ENCODE data around the gene ATRNL1. TPM values are rescaled to one million over a fixed set of nuclear protein-coding genes. Genes with fewer than 3 reads are reported as not detected.
A peak's percentile ranks its signal among the peaks of the same experiment; 100 is the strongest.
"Not testable (repeated sequence)": the region's sequence is repeated elsewhere in the genome, so short reads cannot be mapped to it uniquely, and the experiment has no call there.

The ATRNL1 gene
- polyA plus RNA-seq, 1 donor from 2014 or later, result 2.5 TPM

DNA sequence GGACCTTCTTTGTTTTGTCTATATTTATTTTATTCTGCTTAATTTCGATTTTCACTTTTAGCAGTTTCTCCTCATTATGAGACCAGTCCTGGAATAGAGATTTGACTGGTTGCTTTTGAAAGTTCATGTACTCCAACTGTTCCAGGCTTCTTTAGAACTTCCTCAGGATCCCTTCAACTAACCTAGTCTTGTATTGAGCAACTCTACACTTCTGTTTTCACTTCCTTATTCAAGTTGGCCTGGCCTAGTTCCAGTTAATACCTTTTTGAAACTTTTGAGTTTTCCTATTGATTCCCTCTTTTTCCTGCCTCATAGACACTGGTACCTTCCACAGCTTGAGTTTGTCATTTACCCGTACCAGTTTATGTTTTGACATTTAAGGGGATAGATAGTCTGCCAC lies 421.7 kb downstream of the ATRNL1 start:
- no peaks in the 10 kb centered on the region for H3K4me1 Mint-ChIP-seq
- H3K4me3 Mint-ChIP-seq, result no peak overlapping the region
- H3K27ac Mint-ChIP-seq, result no peak overlapping the region
- H3K36me3 Mint-ChIP-seq, result no peaks in the 10 kb centered on the region
- H3K9me3 Mint-ChIP-seq, result peaks cover 0 to 14% (median 0%) of the 10 kb centered on the region in 3 donors
- no peaks in the 10 kb centered on the region for H3K27me3 Mint-ChIP-seq

DNA sequence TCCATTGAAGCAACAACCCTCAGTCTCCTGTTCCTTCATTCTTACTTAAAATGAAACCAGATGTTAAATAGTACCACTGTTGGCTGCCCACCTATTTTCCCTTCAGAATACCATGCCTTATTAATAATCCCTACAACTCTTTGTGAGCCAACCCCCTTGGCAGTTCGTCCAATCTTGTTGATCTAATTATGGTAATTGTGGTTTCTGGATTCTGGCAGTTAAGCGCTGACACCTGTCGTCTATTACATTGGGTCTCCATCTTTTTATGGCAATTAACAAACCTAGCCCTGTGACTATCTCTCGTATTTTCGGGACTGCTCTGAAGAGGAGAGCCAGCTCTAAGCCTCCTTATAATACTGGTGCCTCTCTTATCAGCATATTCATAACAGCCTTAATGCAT lies 432.0 kb downstream of the ATRNL1 start:
- H3K27me3 Mint-ChIP-seq, result no peaks in the 10 kb centered on the region
- H3K4me3 Mint-ChIP-seq, result no peak overlapping the region
- H3K9me3 Mint-ChIP-seq, result peaks cover 5 to 14% (median 8%) of the 10 kb centered on the region in 3 donors
- H3K36me3 Mint-ChIP-seq, result no peaks in the 10 kb centered on the region
- peaks cover 0 to 1% (median 0%) of the 10 kb centered on the region in 3 donors for H3K4me1 Mint-ChIP-seq
- H3K27ac Mint-ChIP-seq, result no peak overlapping the region

- H3K36me3 Mint-ChIP-seq, H3K4me3 Mint-ChIP-seq, H3K27ac Mint-ChIP-seq, H3K27me3 Mint-ChIP-seq, H3K4me1 Mint-ChIP-seq: not testable (repeated sequence)
- peaks cover 5 to 14% (median 8%) of the 10 kb centered on the region in 3 donors for H3K9me3 Mint-ChIP-seq
Measured at GRCh38 chr10:115527682-115528081, 434.5 kb downstream of the ATRNL1 start.

- peak overlapping the region in 1 of 4 donors; percentile 17 for H3K4me3 Mint-ChIP-seq
- H3K9me3 Mint-ChIP-seq, H3K27me3 Mint-ChIP-seq, H3K36me3 Mint-ChIP-seq, H3K4me1 Mint-ChIP-seq, H3K27ac Mint-ChIP-seq: not testable (repeated sequence)
Measured at GRCh38 chr10:115536401-115536800, 443.2 kb downstream of the ATRNL1 start.

GRCh38 chr10:115539142-115539762 lies 446.1 kb downstream of the ATRNL1 start:
- H3K9me3 Mint-ChIP-seq, result peaks cover 0 to 3% (median 2%) of the 10 kb centered on the region in 3 donors
- no peaks in the 10 kb centered on the region for H3K27me3 Mint-ChIP-seq
- H3K27ac Mint-ChIP-seq, result no peak overlapping the region
- H3K4me1 Mint-ChIP-seq, result no peaks in the 10 kb centered on the region
- H3K36me3 Mint-ChIP-seq, result no peaks in the 10 kb centered on the region
- H3K4me3 Mint-ChIP-seq, result no peak overlapping the region

GRCh38 chr10:115555887-115556402 lies 462.8 kb downstream of the ATRNL1 start:
- Mint-ChIP-seq H3K27ac (no peak overlapping the region), H3K27me3 (no peaks in the 10 kb centered on the region), H3K9me3 (peaks cover 0 to 2% (median 2%) of the 10 kb centered on the region in 3 donors), H3K4me3 (no peak overlapping the region), H3K4me1 (no peaks in the 10 kb centered on the region), H3K36me3 (no peaks in the 10 kb centered on the region)

- Mint-ChIP-seq H3K27ac (no peak overlapping the region), H3K4me3 (no peak overlapping the region), H3K27me3 (no peaks in the 10 kb centered on the region), H3K4me1 (no peaks in the 10 kb centered on the region), H3K36me3 (no peaks in the 10 kb centered on the region), H3K9me3 (peaks cover 0 to 2% (median 2%) of the 10 kb centered on the region in 3 donors)
Measured at GRCh38 chr10:115558252-115558651, 465.1 kb downstream of the ATRNL1 start.

DNA sequence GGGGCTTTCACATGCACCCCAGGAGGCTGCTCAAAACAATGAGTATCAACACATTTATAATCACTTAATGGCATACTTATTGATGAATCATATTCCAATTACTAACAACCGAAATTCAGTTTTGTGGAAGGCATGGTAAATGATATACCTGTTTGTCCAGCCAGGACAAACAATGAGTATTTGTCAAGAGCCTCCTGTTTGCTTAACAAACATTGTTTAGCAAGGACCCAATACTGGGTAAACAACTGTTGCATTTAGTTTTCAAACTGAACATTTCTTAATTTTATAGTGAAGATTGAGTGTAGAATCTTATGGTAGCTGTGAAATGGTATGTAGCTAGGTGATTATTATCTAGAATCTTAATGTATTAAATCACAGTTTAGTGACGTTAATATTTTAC lies 473.7 kb downstream of the ATRNL1 start:
- no peaks in the 10 kb centered on the region for H3K27me3 Mint-ChIP-seq
- no peak overlapping the region for H3K27ac Mint-ChIP-seq
- H3K4me1 Mint-ChIP-seq, result no peaks in the 10 kb centered on the region
- no peaks in the 10 kb centered on the region for H3K36me3 Mint-ChIP-seq
- H3K4me3 Mint-ChIP-seq, result no peak overlapping the region
- H3K9me3 Mint-ChIP-seq, result no peaks in the 10 kb centered on the region

- H3K36me3 Mint-ChIP-seq, result no peaks in the 10 kb centered on the region
- H3K27me3 Mint-ChIP-seq, result no peaks in the 10 kb centered on the region
- no peak overlapping the region for H3K27ac Mint-ChIP-seq
- no peak overlapping the region for H3K4me3 Mint-ChIP-seq
- peaks cover 0 to under 1% (median 0%) of the 10 kb centered on the region in 3 donors for H3K4me1 Mint-ChIP-seq
- H3K9me3 Mint-ChIP-seq, result peaks cover 0 to under 1% (median 0%) of the 10 kb centered on the region in 3 donors
Measured at GRCh38 chr10:115572740-115573455, 479.7 kb downstream of the ATRNL1 start.

DNA sequence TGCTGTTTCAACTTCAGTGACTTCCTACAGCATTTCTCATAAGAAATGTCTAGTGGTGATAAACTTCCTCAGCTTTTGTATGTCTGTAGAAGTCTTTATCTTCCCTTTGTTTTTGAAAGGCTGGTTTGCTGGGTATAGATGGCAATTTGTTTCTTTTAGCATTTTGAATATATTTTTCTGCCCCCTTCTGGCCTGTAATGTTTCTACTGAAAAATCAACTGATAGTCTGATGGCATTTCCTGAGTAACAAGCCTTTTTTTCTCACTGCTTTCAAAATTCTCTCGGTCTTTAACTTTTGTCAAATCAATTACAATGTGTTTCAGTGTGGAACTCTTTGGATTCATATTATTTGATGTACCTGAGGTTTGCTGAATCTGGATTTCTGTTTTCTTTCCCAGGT lies 487.1 kb downstream of the ATRNL1 start:
- H3K36me3 Mint-ChIP-seq, result no peaks in the 10 kb centered on the region
- H3K27ac Mint-ChIP-seq, result no peak overlapping the region
- peaks cover 0 to 2% (median 0%) of the 10 kb centered on the region in 3 donors for H3K4me1 Mint-ChIP-seq
- peaks cover 0 to 5% (median 3%) of the 10 kb centered on the region in 3 donors for H3K9me3 Mint-ChIP-seq
- no peak overlapping the region for H3K4me3 Mint-ChIP-seq
- H3K27me3 Mint-ChIP-seq, result no peaks in the 10 kb centered on the region

DNA sequence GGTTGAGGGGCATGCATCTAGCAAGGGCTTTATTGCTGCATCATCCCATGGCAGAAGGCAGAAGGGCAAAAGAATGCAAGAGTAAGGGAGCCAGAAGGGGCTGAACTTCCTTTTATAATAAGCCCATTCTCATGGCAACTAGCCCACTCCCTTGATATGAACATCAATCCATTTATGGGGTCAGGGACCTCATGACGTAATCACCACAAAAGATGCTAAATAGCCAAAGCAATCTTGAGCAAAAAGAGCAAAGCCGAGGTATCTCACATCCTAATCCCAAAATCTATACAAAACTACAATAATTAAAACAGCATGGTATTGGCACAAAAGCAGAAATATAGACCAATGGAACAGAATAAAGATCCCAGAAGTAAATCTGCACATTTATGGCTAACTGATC lies 499.9 kb downstream of the ATRNL1 start:
- H3K27ac Mint-ChIP-seq, result no peak overlapping the region
- no peak overlapping the region for H3K4me3 Mint-ChIP-seq
- peaks cover 0 to 4% (median 2%) of the 10 kb centered on the region in 3 donors for H3K9me3 Mint-ChIP-seq
- no peaks in the 10 kb centered on the region for H3K4me1 Mint-ChIP-seq
- H3K36me3 Mint-ChIP-seq, result peaks cover 3% of the 10 kb centered on the region
- no peaks in the 10 kb centered on the region for H3K27me3 Mint-ChIP-seq

DNA sequence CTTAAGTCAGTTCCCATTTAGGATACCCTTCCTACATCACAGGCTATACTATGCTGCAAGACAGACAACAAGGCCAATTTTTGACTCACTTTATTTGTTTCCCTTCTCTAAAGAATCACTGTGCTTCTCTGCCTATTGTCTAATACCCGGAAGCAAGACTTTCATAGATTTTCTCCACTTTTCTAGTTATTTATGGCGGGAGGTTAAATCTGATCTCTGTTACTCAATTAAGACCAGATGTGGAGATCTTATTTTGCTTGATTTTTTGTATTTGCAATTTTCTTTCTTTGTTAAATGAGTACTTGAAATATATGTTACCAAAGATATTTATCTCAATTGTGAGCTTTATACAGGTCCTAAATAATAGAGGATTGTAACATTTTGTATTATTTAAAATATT lies 511.5 kb downstream of the ATRNL1 start:
- Mint-ChIP-seq H3K4me1 (no peaks in the 10 kb centered on the region), H3K4me3 (no peak overlapping the region), H3K27me3 (no peaks in the 10 kb centered on the region), H3K36me3 (no peaks in the 10 kb centered on the region), H3K27ac (no peak overlapping the region), H3K9me3 (no peaks in the 10 kb centered on the region)

GRCh38 chr10:115606086-115606485 lies 512.9 kb downstream of the ATRNL1 start:
- no peak overlapping the region for H3K27ac Mint-ChIP-seq
- H3K4me3 Mint-ChIP-seq, result no peak overlapping the region
- H3K36me3 Mint-ChIP-seq, result no peaks in the 10 kb centered on the region
- no peaks in the 10 kb centered on the region for H3K9me3 Mint-ChIP-seq
- H3K27me3 Mint-ChIP-seq, result no peaks in the 10 kb centered on the region
- H3K4me1 Mint-ChIP-seq, result no peaks in the 10 kb centered on the region

DNA sequence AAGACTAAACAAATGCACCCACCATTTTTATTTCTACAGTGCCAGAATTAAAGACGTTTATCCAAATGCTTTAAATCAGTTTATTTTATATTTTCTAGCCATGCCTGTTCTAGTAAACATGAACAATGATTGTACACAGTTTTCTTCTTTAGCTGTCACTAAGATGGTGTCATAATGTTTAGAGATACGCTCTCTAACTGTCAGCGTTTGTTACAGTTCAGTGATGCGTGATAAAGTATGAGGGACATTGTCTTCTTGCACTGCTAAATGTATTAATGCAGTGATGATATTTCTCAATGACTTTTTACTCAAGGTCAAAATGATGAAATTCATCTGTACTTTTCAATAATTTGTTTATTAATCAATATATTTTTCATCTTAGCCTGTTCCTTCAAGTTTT lies 513.6 kb downstream of the ATRNL1 start:
- no peaks in the 10 kb centered on the region for H3K4me1 Mint-ChIP-seq
- H3K9me3 Mint-ChIP-seq, result no peaks in the 10 kb centered on the region
- no peak overlapping the region for H3K27ac Mint-ChIP-seq
- no peaks in the 10 kb centered on the region for H3K27me3 Mint-ChIP-seq
- no peaks in the 10 kb centered on the region for H3K36me3 Mint-ChIP-seq
- no peak overlapping the region for H3K4me3 Mint-ChIP-seq

GRCh38 chr10:115624448-115624847 lies 531.3 kb downstream of the ATRNL1 start:
- no peak overlapping the region for H3K27ac Mint-ChIP-seq
- no peak overlapping the region for H3K4me3 Mint-ChIP-seq
- H3K36me3 Mint-ChIP-seq, result no peaks in the 10 kb centered on the region
- H3K4me1 Mint-ChIP-seq, result no peaks in the 10 kb centered on the region
- H3K9me3 Mint-ChIP-seq, result peaks cover 0 to 5% (median 3%) of the 10 kb centered on the region in 3 donors
- H3K27me3 Mint-ChIP-seq, result no peaks in the 10 kb centered on the region

DNA sequence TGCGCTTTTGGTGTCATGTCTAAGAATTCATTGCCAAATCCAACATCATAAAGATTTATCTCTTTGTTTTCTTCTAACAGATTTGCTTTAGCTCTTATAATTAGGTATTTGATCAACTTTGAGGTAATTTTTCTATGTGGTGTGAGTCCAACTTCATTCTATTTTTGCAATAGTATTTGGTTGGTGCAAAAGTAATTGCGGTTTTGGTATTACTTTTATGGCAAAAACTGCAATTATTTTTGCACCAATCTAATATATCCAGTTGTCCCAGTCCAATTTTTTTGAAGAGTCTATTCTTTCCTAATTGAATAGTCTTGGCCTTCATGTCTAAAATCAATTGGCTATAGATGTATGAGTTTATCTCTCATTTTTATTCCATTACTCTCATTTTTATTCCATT lies 535.5 kb downstream of the ATRNL1 start:
- no peaks in the 10 kb centered on the region for H3K4me1 Mint-ChIP-seq

More for the DNA sequence above, 535.5 kb downstream of the ATRNL1 start:
- Mint-ChIP-seq H3K4me3 (no peak overlapping the region), H3K36me3 (peaks cover 1% of the 10 kb centered on the region), H3K27ac (no peak overlapping the region), H3K9me3 (no peaks in the 10 kb centered on the region), H3K27me3 (no peaks in the 10 kb centered on the region)
